K562 (cell line): ENCODE results near the gene SELENOF. TPM values are rescaled to one million over a fixed set of nuclear protein-coding genes. Genes with fewer than 3 reads are reported as not detected.

ENCODE experiments used
- ATAC-seq: fragments of 200-7000 bp; cut with Tn5 transposase; 3 replicates; pipeline ENCODE4 v1.9.1; 2020; ENCODE audit warnings: moderate library complexity
- BruUV-seq: library from RNA; stranded (reverse); fragments of 400-500 nt; replicated peaks from 2 replicates; lab custom pipeline; 2021; lab: Mats Ljungman, UMichigan
- CTCF ChIA-PET: fragments of 300-600 bp; formaldehyde crosslinking; extraction: SDS; loops from one replicate; lab custom pipeline; 2021; ENCODE audit warnings: low intra/inter-chr PET ratio; lab: Yijun Ruan, JAX
- POLR2A ChIA-PET: fragments of 300-600, 350-650 bp; sonication (Branson Sonifier 250); formaldehyde crosslinking; extraction: SDS; loops from one replicate; lab custom pipeline; 2021; ENCODE audit warnings: antibody characterized with exemption, inconsistent platforms; lab: Yijun Ruan, JAX
- DNase-seq, 4 experiments: peaks; one replicate each; pipeline versions ENCODE4 v3.0.0 to v3.0.0-alpha.2; 2011 to 2018; ENCODE audit warnings: low spot score in 3 of 4, mixed read lengths in 3 of 4; ENCODE audit errors: extremely low read depth in 1 of 4
- FAIRE-seq: peaks from 2 replicates; lab custom pipeline; 2011; peaks lifted over from hg19 to GRCh38; lab: Jason Lieb, UNC
- H2AFZ ChIP-seq: 2 replicates; pipeline ENCODE4 v1.6.0; 2011; ENCODE audit warnings: low read depth, low read length, control low read depth, inconsistent platforms
- H3K27ac ChIP-seq: fragments of 200-600 bp; 3 replicates; pipeline ENCODE4 v1.8.0; 2011; ENCODE audit warnings: low read depth, mild to moderate bottlenecking, control low read depth, inconsistent platforms, low read length, moderate library complexity, mixed read lengths; ENCODE audit errors: extremely low read depth
- H3K27me3 ChIP-seq, 2 experiments: fragments of 300-600 bp in 1 of 2; 2 replicates in 1 of 2; 3 replicates in 1 of 2; pipeline versions ENCODE4 v1.6.0 to v1.8.0; 2011; ENCODE audit warnings: inconsistent platforms in 2 of 2, low read length in 2 of 2, mild to moderate bottlenecking in 1 of 2, mixed read lengths in 1 of 2, moderate library complexity in 1 of 2; ENCODE audit not compliant: control insufficient read depth in 2 of 2, insufficient read depth in 2 of 2
- H3K36me3 ChIP-seq: fragments of 300-600 bp; 3 replicates; pipeline ENCODE4 v1.8.0; 2011; ENCODE audit warnings: mild to moderate bottlenecking, low read length, inconsistent platforms; ENCODE audit not compliant: control insufficient read depth, insufficient read depth
- H3K4me1 ChIP-seq, 2 experiments: fragments of 200-600 bp in 1 of 2; replicated peaks in 1 of 2; 2 replicates in 1 of 2; 3 replicates in 1 of 2; pipeline versions ENCODE4 v1.5.1 to v1.8.0; 2011; ENCODE audit warnings: inconsistent platforms in 2 of 2, low read length in 2 of 2, mild to moderate bottlenecking in 1 of 2, mixed read lengths in 1 of 2, moderate library complexity in 1 of 2; ENCODE audit not compliant: control insufficient read depth in 2 of 2, insufficient read depth in 2 of 2
- H3K4me2 ChIP-seq: 2 replicates; pipeline ENCODE4 v1.6.1; 2011; ENCODE audit warnings: low read length, control low read depth, inconsistent platforms, mixed read lengths; ENCODE audit not compliant: insufficient read depth
- H3K4me3 ChIP-seq: fragments of 200-600 bp; sonication (generic), shearing (Covaris generic); 2 replicates; pipeline ENCODE4 v1.5.1; 2016; ENCODE audit warnings: control low read depth, inconsistent platforms
- H3K79me2 ChIP-seq: fragments of 200-600 bp; 3 replicates; pipeline ENCODE4 v1.8.0; 2011; ENCODE audit warnings: low read length, inconsistent platforms; ENCODE audit not compliant: control insufficient read depth, insufficient read depth
- H3K9ac ChIP-seq, 2 experiments: 2 replicates each; pipeline versions ENCODE4 v1.6.0 to v1.6.1; 2011; ENCODE audit warnings: low read depth in 2 of 2, low read length in 2 of 2, control low read depth in 1 of 2, inconsistent platforms in 1 of 2, mild to moderate bottlenecking in 1 of 2, mixed read lengths in 1 of 2; ENCODE audit not compliant: insufficient read depth in 1 of 2
- H3K9me1 ChIP-seq: one replicate; pipeline ENCODE4 v1.6.0; 2011; ENCODE audit warnings: inconsistent platforms, mild to moderate bottlenecking, low read length, moderate library complexity; ENCODE audit not compliant: control insufficient read depth, insufficient read depth
- H3K9me3 ChIP-seq: replicated peaks from 2 replicates; pipeline ENCODE4 v1.5.1; 2011; ENCODE audit warnings: low read depth, low read length, inconsistent platforms; ENCODE audit not compliant: control insufficient read depth, insufficient read depth
- H4K20me1 ChIP-seq: replicated peaks from 2 replicates; pipeline ENCODE4 v1.6.1; 2011; ENCODE audit warnings: low read length, inconsistent platforms, mixed read lengths; ENCODE audit not compliant: control insufficient read depth, insufficient read depth
- CBX2 ChIP-seq: fragments of 200-600 bp; sonication (generic); IDR thresholded peaks from one replicate; pipeline ENCODE4 v1.6.1; 2012; ENCODE audit warnings: mild to moderate bottlenecking, low read length, inconsistent platforms; ENCODE audit not compliant: insufficient read depth, poor library complexity, severe bottlenecking
- CBX3 ChIP-seq, 2 experiments: IDR thresholded peaks; 1 replicate in 1 of 2; 2 replicates in 1 of 2; pipeline ENCODE4 v1.6.1; 2012; ENCODE audit warnings: inconsistent platforms in 2 of 2, low read length in 2 of 2, borderline replicate concordance in 1 of 2, control low read depth in 1 of 2
- CC2D1A ChIP-seq: fragments of 450-650 bp; IDR thresholded peaks from 2 replicates; pipeline ENCODE4 v1.6.1; 2017; ENCODE audit warnings: mild to moderate bottlenecking
- MXI1 ChIP-seq: IDR thresholded peaks from 2 replicates; pipeline ENCODE4 v1.6.1; 2011; ENCODE audit warnings: low read depth, mild to moderate bottlenecking, improper control_type of control experiment, low read length
- RBM17 ChIP-seq: fragments of 200-400 bp; formaldehyde crosslinking; IDR thresholded peaks from 2 replicates; pipeline ENCODE4 v1.6.1; 2017; ENCODE audit warnings: low read depth, mild to moderate bottlenecking, low read length, borderline replicate concordance
- TCF7 ChIP-seq: sonication (generic); IDR thresholded peaks from 2 replicates; pipeline ENCODE4 v1.6.1; 2016; ENCODE audit warnings: antibody characterized with exemption, borderline replicate concordance
- TRIM24 ChIP-seq, 2 experiments: fragments of 450-650 bp; IDR thresholded peaks; 2 replicates each; pipeline ENCODE4 v1.6.1; 2016
- TRIM28 ChIP-seq: fragments of 450-650 bp; IDR thresholded peaks from 2 replicates; pipeline ENCODE4 v1.6.1; 2017
- ZFP1 ChIP-seq: fragments of 450-650 bp; formaldehyde crosslinking; IDR thresholded peaks from 2 replicates; pipeline ENCODE4 v1.4.0; 2020; ENCODE audit warnings: mild to moderate bottlenecking, mixed read lengths
- ZNF77 ChIP-seq: fragments of 250-450 bp; sonication (Bioruptor Pico); IDR thresholded peaks from 2 replicates; pipeline ENCODE4 v1.5.0; 2020
- WGBS: fragments of 100-300 bp; shearing (Covaris generic); methylation state at CpG from one replicate; pipeline ENCODE4 v1.1.6; 2016; ENCODE audit warnings: low coverage, mixed read lengths; ENCODE audit not compliant: insufficient coverage; ENCODE audit errors: missing lambda C conversion rate; 5-methylcytosine and 5-hydroxymethylcytosine counted together
- in situ Hi-C: fragments of 300-500 bp; cut with MboI; formaldehyde crosslinking; loops from 4 replicates; pipeline ENCODE4 v1.15.0; 2018; ENCODE audit warnings: inconsistent platforms, mixed read lengths
- intact Hi-C: fragments of 100-400 bp; cut with micrococcal nuclease; formaldehyde crosslinking; loops from 2 replicates; pipeline ENCODE4 v1.14.2; 2022
- polyA plus RNA-seq, 8 experiments: library from polyadenylated mRNA; depleted of rRNA in 4 of 8; stranded (reverse) in 5 of 8; unstranded in 3 of 8; fragments of >200 nt; fragmentation: Nextera tagmentation in 2 of 8; fragmentation: Illumina TruSeq in 1 of 8; extraction: Ambion mirVana in 2 of 8; extraction: Trizol in 1 of 8; gene quantifications; 2 replicates each; pipeline versions ENCODE4 v1.2.1 to v1.2.3, GENCODE V29; 2011 to 2014; ENCODE audit warnings: inconsistent platforms in 1 of 8, missing spikeins in 1 of 8
- total RNA-seq, 7 experiments: library from RNA; depleted of rRNA in 6 of 7; stranded (reverse); fragments of >200 nt in 6 of 7; fragmentation: Illumina TruSeq in 2 of 7; extraction: Trizol in 2 of 7; gene quantifications; 2 replicates each; pipeline versions ENCODE4 v1.2.1 to v1.2.3, GENCODE V29; 2011 to 2021; ENCODE audit warnings: low replicate concordance in 1 of 7
- TF ChIP-seq, protein P1 (sequence below): fragments of 450-650 bp; IDR thresholded peaks from 2 replicates; pipeline ENCODE4 v1.6.1; 2016; ENCODE audit warnings: mild to moderate bottlenecking

SELENOF gene
- total and polyA plus RNA-seq, 9 of the 15 experiments (the other 6 are each of a cell fraction or from before 2014, with no cell fraction given) = 115 to 394 (median 215) TPM

DNA sequence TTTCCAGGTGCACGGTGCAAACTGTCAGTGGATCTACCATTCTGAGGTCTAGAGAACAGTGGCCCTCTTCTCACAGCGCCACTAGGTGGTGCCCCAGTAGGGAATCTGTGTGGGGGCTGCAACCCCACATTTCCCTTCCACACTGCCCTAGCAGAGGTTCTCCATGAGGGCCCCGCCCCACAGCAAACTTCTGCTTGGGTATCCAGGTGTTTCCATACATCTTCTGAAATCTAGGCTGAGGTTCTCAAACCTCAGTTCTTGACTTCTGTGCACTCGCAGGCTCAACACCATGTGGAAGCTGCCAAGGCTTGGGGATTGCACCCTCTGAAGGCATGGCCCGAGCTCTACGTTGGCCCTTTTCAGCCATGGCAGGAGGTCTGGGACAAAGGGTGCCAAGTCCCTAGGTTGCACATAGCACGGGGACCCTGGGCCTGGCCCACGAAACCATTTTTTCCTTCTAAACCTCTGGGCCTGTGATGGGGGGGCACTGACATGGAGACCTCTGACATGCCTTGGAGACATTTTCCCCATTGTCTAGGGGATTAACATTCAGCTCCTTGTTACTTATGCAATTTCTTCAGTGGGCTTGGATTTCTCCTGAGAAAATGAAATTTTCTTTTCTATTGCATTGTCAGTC, 10.5 kb upstream of the SELENOF start (continued):
- TF ChIP-seq TCF7 (no peak), ZNF77 (CRISPR knock-in tag) (no peak), CC2D1A (peak; percentile 36; the same call in 1 of the 2 replicates), CBX2 (no peak)
- TF ChIP-seq, all 486 proteins: peak for 7

DNA sequence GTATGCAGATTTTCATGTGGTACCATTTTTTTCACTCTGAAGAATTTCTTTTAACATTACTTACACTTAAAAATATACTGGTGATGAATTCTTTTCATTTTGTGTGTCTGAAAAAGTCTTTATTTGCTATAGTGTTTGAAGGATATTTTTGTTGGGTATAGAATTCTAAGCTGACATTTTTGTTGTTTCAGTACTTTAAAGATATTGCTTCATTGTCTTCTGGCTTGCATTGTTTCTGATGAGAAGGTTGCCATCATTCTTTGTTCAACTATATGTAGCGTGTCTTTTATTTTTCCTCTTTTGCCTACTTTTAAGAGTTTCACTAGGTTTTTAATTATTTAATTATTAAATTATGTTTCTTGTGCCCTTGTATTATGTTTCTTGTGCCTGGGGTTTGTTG, 8.5 kb upstream of the SELENOF start:
- H2AFZ ChIP-seq = no peak overlapping the region
- no peaks in the 10 kb centered on the region for H3K27me3 ChIP-seq
- no peaks in the 10 kb centered on the region for H3K9me1 ChIP-seq
- no peaks in the 10 kb centered on the region; a peak in 1 of 5 replicates for H3K4me1 ChIP-seq
- H3K9me3 ChIP-seq = peaks cover 31% of the 10 kb centered on the region
- no peak overlapping the region for H3K27ac ChIP-seq
- TF ChIP-seq CBX3 (IDR thresholded peaks at IDR 0.05; ENCODE audit: borderline replicate concordance in 1 of 2, low read length in 2 of 2) (peak in 1 of 2 experiments; percentile 75; a peak in 2 of 3 replicates), MXI1 (no peak), TRIM28 (peak; percentile 52; the same call in 1 of the 2 replicates), RBM17 (no peak), TRIM24 (IDR thresholded peaks at IDR 0.05) (peak; percentile 42 to 44; a peak in 3 of 4 replicates), ZFP1 (CRISPR knock-in tag) (peak; percentile 95)
- TF ChIP-seq, protein P1, sequence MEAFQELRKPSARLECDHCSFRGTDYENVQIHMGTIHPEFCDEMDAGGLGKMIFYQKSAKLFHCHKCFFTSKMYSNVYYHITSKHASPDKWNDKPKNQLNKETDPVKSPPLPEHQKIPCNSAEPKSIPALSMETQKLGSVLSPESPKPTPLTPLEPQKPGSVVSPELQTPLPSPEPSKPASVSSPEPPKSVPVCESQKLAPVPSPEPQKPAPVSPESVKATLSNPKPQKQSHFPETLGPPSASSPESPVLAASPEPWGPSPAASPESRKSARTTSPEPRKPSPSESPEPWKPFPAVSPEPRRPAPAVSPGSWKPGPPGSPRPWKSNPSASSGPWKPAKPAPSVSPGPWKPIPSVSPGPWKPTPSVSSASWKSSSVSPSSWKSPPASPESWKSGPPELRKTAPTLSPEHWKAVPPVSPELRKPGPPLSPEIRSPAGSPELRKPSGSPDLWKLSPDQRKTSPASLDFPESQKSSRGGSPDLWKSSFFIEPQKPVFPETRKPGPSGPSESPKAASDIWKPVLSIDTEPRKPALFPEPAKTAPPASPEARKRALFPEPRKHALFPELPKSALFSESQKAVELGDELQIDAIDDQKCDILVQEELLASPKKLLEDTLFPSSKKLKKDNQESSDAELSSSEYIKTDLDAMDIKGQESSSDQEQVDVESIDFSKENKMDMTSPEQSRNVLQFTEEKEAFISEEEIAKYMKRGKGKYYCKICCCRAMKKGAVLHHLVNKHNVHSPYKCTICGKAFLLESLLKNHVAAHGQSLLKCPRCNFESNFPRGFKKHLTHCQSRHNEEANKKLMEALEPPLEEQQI = 0 out of 2 replicates have a peak, but pooled peaks have one; percentile 47
- H3K9ac ChIP-seq = no peak overlapping the region
- POLR2A ChIA-PET = no interaction called here
- WGBS = 100% methylated on average over 1 of the region's 1 CpG
- no peaks in the 10 kb centered on the region for H4K20me1 ChIP-seq
- no peak for FAIRE-seq
- H3K79me2 ChIP-seq = peaks cover 96% of the 10 kb centered on the region
- CTCF ChIA-PET = no interaction called here
- H3K4me3 ChIP-seq = no peak overlapping the region
- DNase-seq = no peak
- no peak for ATAC-seq
- intact Hi-C loops = no loop called here
- no TSS peak for BruUV-seq
- in situ Hi-C loops = no loop called here
- H3K4me2 ChIP-seq = no peak overlapping the region
- H3K36me3 ChIP-seq = peaks cover 14% of the 10 kb centered on the region; the same call in 2 of the 3 replicates
